CD4-positive, alpha-beta memory T cell (primary cell): ENCODE measurements around the gene PWWP3B. TPM values are rescaled to one million over a fixed set of nuclear protein-coding genes. Genes with fewer than 3 reads are reported as not detected.
"Not testable (repeated sequence)": the region's sequence is repeated elsewhere in the genome, so short reads cannot be mapped to it uniquely, and the experiment has no call there.

Experiments used
- CTCF ChIA-PET: fragments of 350-600 bp; sonication (Branson Sonifier 250); formaldehyde crosslinking; loops from one replicate; lab custom pipeline; 2021; ENCODE audit warnings: inconsistent platforms; ENCODE audit not compliant: partially characterized antibody; lab: Charles Lee
- POLR2A ChIA-PET: fragments of 350-600 bp; sonication (Branson Sonifier 250); formaldehyde crosslinking; loops from one replicate; lab custom pipeline; 2021; ENCODE audit not compliant: partially characterized antibody; lab: Charles Lee
- DNase-seq, 5 donors: peaks; one replicate each; pipeline versions ENCODE4 v3.0.0 to v3.0.0-alpha.2; 2020 to 2022; ENCODE audit warnings: mixed read lengths in 1 of 5
- H3K27ac ChIP-seq: one replicate; pipeline ENCODE4 v1.7.0; 2013; ENCODE audit warnings: low read depth, low read length
- H3K27me3 ChIP-seq: 2 replicates; pipeline ENCODE4 v1.7.0; 2013; ENCODE audit warnings: mild to moderate bottlenecking, low read length, moderate library complexity; ENCODE audit not compliant: insufficient read depth
- H3K36me3 ChIP-seq: 2 replicates; pipeline ENCODE4 v1.7.0; 2013; ENCODE audit warnings: mild to moderate bottlenecking, low read length, moderate library complexity; ENCODE audit not compliant: insufficient read depth
- H3K4me1 ChIP-seq: 2 replicates; pipeline ENCODE4 v1.7.0; 2013; ENCODE audit warnings: mild to moderate bottlenecking, low read length, moderate library complexity; ENCODE audit not compliant: insufficient read depth
- H3K4me3 ChIP-seq, 2 donors: one replicate each; pipeline ENCODE4 v1.7.0; 2013; ENCODE audit warnings: low read length in 2 of 2, mild to moderate bottlenecking in 1 of 2
- H3K9me3 ChIP-seq, 2 donors: one replicate each; pipeline ENCODE4 v1.7.0; 2013; ENCODE audit warnings: low read length in 2 of 2, control low read depth in 1 of 2; ENCODE audit not compliant: control insufficient read depth in 1 of 2
- H3K27ac Mint-ChIP-seq, 7 donors: one replicate each; pipeline ENCODE4 v1.8.0; 2020 to 2021; ENCODE audit warnings: mixed read lengths in 7 of 7, mild to moderate bottlenecking in 6 of 7, inconsistent platforms in 3 of 7, moderate library complexity in 3 of 7
- H3K27me3 Mint-ChIP-seq, 2 donors: one replicate each; pipeline ENCODE4 v1.8.0; 2020 to 2021; ENCODE audit warnings: mixed read lengths in 2 of 2
- H3K36me3 Mint-ChIP-seq, 2 donors: one replicate each; pipeline ENCODE4 v1.8.0; 2020 to 2021; ENCODE audit warnings: mixed read lengths in 2 of 2, inconsistent platforms in 1 of 2, mild to moderate bottlenecking in 1 of 2
- H3K4me1 Mint-ChIP-seq, 4 donors: one replicate each; pipeline ENCODE4 v1.8.0; 2020 to 2021; ENCODE audit warnings: mixed read lengths in 4 of 4, mild to moderate bottlenecking in 1 of 4
- H3K4me3 Mint-ChIP-seq, 8 donors: one replicate each; pipeline ENCODE4 v1.8.0; 2020 to 2021; ENCODE audit warnings: mixed read lengths in 8 of 8, mild to moderate bottlenecking in 7 of 8, moderate library complexity in 6 of 8, inconsistent platforms in 3 of 8
- H3K9me3 Mint-ChIP-seq, 8 donors: one replicate each; pipeline ENCODE4 v1.8.0; 2020 to 2021; ENCODE audit warnings: mixed read lengths in 8 of 8, mild to moderate bottlenecking in 5 of 8, inconsistent platforms in 3 of 8, moderate library complexity in 1 of 8
- intact Hi-C: fragments of 100-400 bp; cut with micrococcal nuclease; formaldehyde crosslinking; loops from one replicate; pipeline ENCODE4 v1.15.1; 2023
- polyA plus RNA-seq, 2 donors: library from polyadenylated mRNA; unstranded; fragments of 300-500 nt; fragmentation: Illumina TruSeq; gene quantifications; one replicate each; pipeline ENCODE4 v1.2.3, GENCODE V29; 2021
- total RNA-seq, 2 experiments: library from RNA; stranded (reverse); gene quantifications; one replicate each; pipeline ENCODE4 v1.2.3, GENCODE V29; 2021

The PWWP3B gene
- total and polyA plus RNA-seq, 4 experiments from 2014 or later, result not detected

GRCh38 chrX:106177106-106177981 is 9.2 kb downstream of the PWWP3B start:
- CTCF ChIA-PET, result no interaction called here
- intact Hi-C loops, result no loop called here
- no peaks in the 10 kb centered on the region for H3K27me3 ChIP-seq
- no peaks in the 10 kb centered on the region for H3K27me3 Mint-ChIP-seq
- no peaks in the 10 kb centered on the region for H3K36me3 ChIP-seq
- no peak overlapping the region for H3K27ac Mint-ChIP-seq
- no peak for DNase-seq
- no peaks in the 10 kb centered on the region for H3K4me1 ChIP-seq
- no peaks in the 10 kb centered on the region for H3K4me1 Mint-ChIP-seq
- POLR2A ChIA-PET, result no interaction called here
- H3K27ac ChIP-seq, result no peak overlapping the region
- no peaks in the 10 kb centered on the region for H3K36me3 Mint-ChIP-seq
- no peaks in the 10 kb centered on the region for H3K9me3 ChIP-seq
- no peak overlapping the region for H3K4me3 ChIP-seq
- no peak overlapping the region for H3K4me3 Mint-ChIP-seq
- H3K9me3 Mint-ChIP-seq, result no peaks in the 10 kb centered on the region

GRCh38 chrX:106177982-106178321 is 9.8 kb downstream of the PWWP3B start:
- intact Hi-C loops, result no loop called here

GRCh38 chrX:106178826-106179225 is 10.7 kb downstream of the PWWP3B start:
- no peaks in the 10 kb centered on the region for H3K36me3 Mint-ChIP-seq
- no peaks in the 10 kb centered on the region for H3K27me3 ChIP-seq
- intact Hi-C loops, result no loop called here
- no peaks in the 10 kb centered on the region for H3K27me3 Mint-ChIP-seq
- no peak overlapping the region for H3K4me3 Mint-ChIP-seq
- DNase-seq, result no peak
- H3K4me1 ChIP-seq, result no peaks in the 10 kb centered on the region
- CTCF ChIA-PET, result no interaction called here
- no peak overlapping the region for H3K27ac ChIP-seq
- no peaks in the 10 kb centered on the region for H3K4me1 Mint-ChIP-seq
- no peaks in the 10 kb centered on the region for H3K9me3 ChIP-seq
- peaks cover 0 to 2% (median 0%) of the 10 kb centered on the region in 8 donors for H3K9me3 Mint-ChIP-seq
- no peaks in the 10 kb centered on the region for H3K36me3 ChIP-seq
- H3K27ac Mint-ChIP-seq, result no peak overlapping the region
- POLR2A ChIA-PET, result no interaction called here
- H3K4me3 ChIP-seq, result no peak overlapping the region

More at GRCh38 chrX:106177982-106178321, 9.8 kb downstream of the PWWP3B start:
- Mint-ChIP-seq H3K9me3 (peaks cover 0 to 2% (median 0%) of the 10 kb centered on the region in 8 donors), H3K4me1 (no peaks in the 10 kb centered on the region), H3K4me3 (no peak overlapping the region), H3K27me3 (no peaks in the 10 kb centered on the region), H3K27ac (no peak overlapping the region), H3K36me3 (no peaks in the 10 kb centered on the region)
- Histone ChIP-seq H3K4me1 (no peaks in the 10 kb centered on the region), H3K27ac (no peak overlapping the region), H3K4me3 (no peak overlapping the region), H3K9me3 (no peaks in the 10 kb centered on the region), H3K36me3 (no peaks in the 10 kb centered on the region), H3K27me3 (no peaks in the 10 kb centered on the region)
- POLR2A ChIA-PET, result no interaction called here
- DNase-seq, result no peak
- CTCF ChIA-PET, result no interaction called here

- H3K27ac ChIP-seq, H3K4me3 Mint-ChIP-seq, H3K36me3 ChIP-seq, H3K9me3 ChIP-seq, H3K9me3 Mint-ChIP-seq, DNase-seq, POLR2A ChIA-PET, CTCF ChIA-PET, H3K4me1 Mint-ChIP-seq, H3K27me3 ChIP-seq, intact Hi-C loops, H3K27me3 Mint-ChIP-seq, H3K4me1 ChIP-seq, H3K36me3 Mint-ChIP-seq, H3K27ac Mint-ChIP-seq, H3K4me3 ChIP-seq: not testable (repeated sequence)
Measured at GRCh38 chrX:106183685-106184084, 15.6 kb downstream of the PWWP3B start.

- no peak for DNase-seq
- no peak overlapping the region for H3K27ac ChIP-seq
- Mint-ChIP-seq H3K27ac (no peak overlapping the region), H3K9me3 (no peaks in the 10 kb centered on the region), H3K4me3 (no peak overlapping the region), H3K27me3 (no peaks in the 10 kb centered on the region), H3K36me3 (no peaks in the 10 kb centered on the region), H3K4me1 (no peaks in the 10 kb centered on the region)
- H3K36me3 ChIP-seq, result no peaks in the 10 kb centered on the region
- H3K4me3 ChIP-seq, result no peak overlapping the region
- H3K4me1 ChIP-seq, result no peaks in the 10 kb centered on the region
- no peaks in the 10 kb centered on the region for H3K9me3 ChIP-seq
- ChIA-PET POLR2A (no interaction called here), CTCF (no interaction called here)
- H3K27me3 ChIP-seq, result no peaks in the 10 kb centered on the region
- intact Hi-C loops, result no loop called here
Measured at GRCh38 chrX:106201502-106202178, 33.5 kb downstream of the PWWP3B start.

GRCh38 chrX:106203315-106203714 is 35.2 kb downstream of the PWWP3B start:
- Mint-ChIP-seq H3K4me3 (no peak overlapping the region), H3K27me3 (no peaks in the 10 kb centered on the region), H3K27ac (no peak overlapping the region), H3K36me3 (no peaks in the 10 kb centered on the region), H3K4me1 (no peaks in the 10 kb centered on the region), H3K9me3 (no peaks in the 10 kb centered on the region)
- H3K4me1 ChIP-seq, result no peaks in the 10 kb centered on the region
- H3K27me3 ChIP-seq, result no peaks in the 10 kb centered on the region
- intact Hi-C loops, result no loop called here
- H3K9me3 ChIP-seq, result no peaks in the 10 kb centered on the region
- ChIA-PET CTCF (no interaction called here), POLR2A (no interaction called here)
- no peak overlapping the region for H3K27ac ChIP-seq
- no peaks in the 10 kb centered on the region for H3K36me3 ChIP-seq
- H3K4me3 ChIP-seq, result no peak overlapping the region
- no peak for DNase-seq

- no peaks in the 10 kb centered on the region for H3K4me1 Mint-ChIP-seq
- H3K27me3 Mint-ChIP-seq, result no peaks in the 10 kb centered on the region
- no peaks in the 10 kb centered on the region for H3K9me3 ChIP-seq
- H3K4me3 Mint-ChIP-seq, result no peak overlapping the region
- no peaks in the 10 kb centered on the region for H3K36me3 ChIP-seq
- no peaks in the 10 kb centered on the region for H3K36me3 Mint-ChIP-seq
- no peak overlapping the region for H3K4me3 ChIP-seq
- no peak overlapping the region for H3K27ac ChIP-seq
- no peaks in the 10 kb centered on the region for H3K27me3 ChIP-seq
- H3K27ac Mint-ChIP-seq, result no peak overlapping the region
- intact Hi-C loops, result no loop called here
- POLR2A ChIA-PET, result no interaction called here
- CTCF ChIA-PET, result no interaction called here
- H3K9me3 Mint-ChIP-seq, result peaks cover 0 to 7% (median under 1%) of the 10 kb centered on the region in 8 donors
- no peak for DNase-seq
- no peaks in the 10 kb centered on the region for H3K4me1 ChIP-seq
Measured at GRCh38 chrX:106208154-106208553, 40.0 kb downstream of the PWWP3B start.
